ENCODE results near the gene C16orf86. TPM values are rescaled to one million over a fixed set of nuclear protein-coding genes. Genes with fewer than 3 reads are reported as not detected.

The C16orf86 gene
- total and polyA plus RNA-seq, 2 of the 8 experiments (the other 6 are each of a cell fraction or from before 2014, with no cell fraction given) = 1.4 to 2.3 TPM

DNA sequence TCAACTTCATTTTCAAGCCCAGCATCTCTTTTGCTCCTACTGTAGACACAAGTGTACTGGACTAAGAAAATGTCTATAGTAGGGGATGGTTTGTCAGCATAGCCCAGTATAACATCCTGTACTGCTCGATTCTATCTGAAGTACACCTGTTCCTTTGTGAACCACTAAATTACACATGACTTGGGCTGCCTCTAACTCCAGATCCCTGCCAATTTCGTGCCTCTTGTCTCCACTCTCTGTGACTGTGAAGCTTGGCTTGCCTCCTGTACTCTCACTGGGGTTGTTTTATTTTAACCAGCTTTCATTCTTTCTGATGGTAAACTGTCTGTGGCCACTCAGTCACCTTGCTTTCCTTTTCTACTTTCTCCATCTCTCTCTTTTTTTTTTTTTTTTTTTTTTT is 28.0 kb downstream of the C16orf86 start:
- Histone ChIP-seq H3K14ac (ENCODE audit: insufficient read length) (no peak overlapping the region), H2AK5ac (ENCODE audit: low read depth, low read length) (no peak overlapping the region), H2AFZ (ENCODE audit: low read length) (no peak overlapping the region), H2BK12ac (ENCODE audit: low read depth, low read length) (no peak overlapping the region), H4K8ac (ENCODE audit: extremely low read depth, insufficient read depth, low read length) (no peak overlapping the region), H3K4me2 (ENCODE audit: insufficient read depth in 1 of 2, low read depth in 2 of 2, low read length in 2 of 2) (no peak overlapping the region), H4K91ac (replicated peaks; ENCODE audit: insufficient read length, low read length) (no peak overlapping the region), H3K79me1 (ENCODE audit: low read depth, low read length) (peaks cover 7% of the 10 kb centered on the region; the same call in 1 of the 2 replicates), H2BK120ac (replicated peaks; ENCODE audit: low read depth, low read length) (no peak overlapping the region), H3K23ac (ENCODE audit: insufficient read length) (no peak overlapping the region), H3K4me3 (ENCODE audit: extremely low read depth in 1 of 4, insufficient read depth in 2 of 4, low read depth in 3 of 4, low read length in 4 of 4) (no peak overlapping the region), H4K5ac (ENCODE audit: insufficient read length, low read depth, low read length) (no peak overlapping the region), H3K18ac (ENCODE audit: extremely low read depth, low read length) (no peak overlapping the region), H2BK5ac (ENCODE audit: low read depth, low read length) (no peak overlapping the region), H2BK15ac (ENCODE audit: low read length) (no peak overlapping the region), H3K9me3 (ENCODE audit: insufficient read depth in 2 of 2, low read depth in 1 of 2, low read length in 1 of 2) (peaks cover 0 to 4% of the 10 kb centered on the region in 2 experiments; a peak in 1 of 4 replicates), H4K20me1 (replicated peaks in 1 of 2; ENCODE audit: control insufficient read depth in 1 of 2, insufficient read depth in 2 of 2, low read length in 2 of 2) (peaks cover 0 to 5% of the 10 kb centered on the region in 2 experiments), H3K56ac (replicated peaks; ENCODE audit: insufficient read length, low read depth, low read length) (no peak overlapping the region), H3K27ac (ENCODE audit: low read depth, low read length) (no peak overlapping the region), H3K27me3 (replicated peaks in 1 of 4; ENCODE audit: control insufficient read depth in 3 of 4, extremely low read depth in 1 of 4, insufficient read depth in 3 of 4, low read length in 3 of 4) (no peaks in the 10 kb centered on the region), H3K4me1 (replicated peaks in 1 of 4; ENCODE audit: control insufficient read depth in 3 of 4, insufficient read depth in 4 of 4, low read length in 3 of 4) (no peaks in the 10 kb centered on the region), H3K36me3 (ENCODE audit: control insufficient read depth in 2 of 4, insufficient read depth in 4 of 4, low read length in 3 of 4) (peaks cover 0 to 3% (median 0%) of the 10 kb centered on the region in 4 experiments; a peak in 1 of 8 replicates), H3K4ac (replicated peaks; ENCODE audit: insufficient read length, low read depth, low read length) (no peak overlapping the region), H2BK20ac (ENCODE audit: low read length) (no peak overlapping the region), H3K9ac (replicated peaks in 1 of 4; ENCODE audit: extremely low read depth in 1 of 4, low read depth in 3 of 4, low read length in 3 of 4) (no peak overlapping the region), H3K23me2 (ENCODE audit: low read depth, low read length) (no peaks in the 10 kb centered on the region), H3K79me2 (ENCODE audit: control insufficient read depth in 1 of 2, insufficient read depth in 2 of 2, low read length in 2 of 2) (peaks cover 0 to 4% of the 10 kb centered on the region in 2 experiments; a peak in 1 of 4 replicates)
- FAIRE-seq (no peak), DNase-seq (ENCODE audit: low read depth in 1 of 2, low spot score in 2 of 2) (no peak)
- WGBS, 2 experiments (ENCODE audit: extremely low coverage in 1 of 2, insufficient coverage in 1 of 2, insufficient read length in 1 of 2, insufficient replicate concordance in 2 of 2, low coverage in 1 of 2, low lambda C conversion rate in 2 of 2, missing lambda C conversion rate in 1 of 2) = 88% methylated on average over 2 of the region's 2 CpGs; no CpG with 5 or more reads in 1 of the 2 experiments
- ChIA-PET CTCF (ENCODE audit: partially characterized antibody) (interaction anchor here (0.8 to 4.0 kb wide), 4 partner anchors 20 to 173 kb away, joined by 4 to 15 read pairs (median 5); no protein-coding TSS in a partner anchor), POLR2A (ENCODE audit: partially characterized antibody) (no interaction called here)
- TF ChIP-seq RXRA (IDR thresholded peaks at IDR 0.05; ENCODE audit: insufficient read depth, low read depth, low read length) (no peak), GABPA (IDR thresholded peaks at IDR 0.05; ENCODE audit: borderline replicate concordance, insufficient read depth, low read length) (no peak), NRF1 (IDR thresholded peaks at IDR 0.05; ENCODE audit: low read depth, low read length) (no peak), HDAC2 (IDR thresholded peaks at IDR 0.05; ENCODE audit: borderline replicate concordance in 1 of 2, low read depth in 2 of 2, low read length in 2 of 2) (no peak), BRCA1 (IDR thresholded peaks at IDR 0.05; ENCODE audit: low read depth, low read length) (no peak)

Data from H1 (cell line).